Stimulated activated CD8-positive, alpha-beta memory T cell treated with anti-CD3 and anti-CD28 coated beads, Interleukin-15, amount 100 ng/mL, for 1 hour (primary cell): ENCODE results near the gene DHRS3.
"Not testable (repeated sequence)": the region's sequence is repeated elsewhere in the genome, so short reads cannot be mapped to it uniquely, and the experiment has no call there.

ENCODE experiments used
- DNase-seq: peaks from one replicate; pipeline ENCODE4 v3.0.0-alpha.2; 2020; ENCODE audit warnings: low read depth

Gene DHRS3

DNA sequence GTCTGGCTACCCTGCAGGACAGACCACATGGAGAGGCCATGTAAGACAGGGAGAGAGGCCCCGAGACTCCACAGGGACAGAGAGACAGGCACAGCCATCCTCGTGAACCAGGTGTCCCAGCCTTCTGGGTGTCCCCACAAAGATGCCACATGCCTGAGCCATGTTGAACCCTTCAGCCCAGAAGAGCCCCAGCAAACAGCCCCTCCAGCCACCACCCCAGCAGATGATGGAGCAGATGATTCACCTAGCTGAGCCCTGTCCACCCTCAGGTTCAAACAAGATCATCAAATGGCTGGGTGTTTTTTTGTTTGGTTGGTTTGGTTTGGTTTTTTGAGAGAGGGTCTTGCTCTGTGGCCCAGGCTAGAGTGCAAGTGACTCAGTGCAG is 78.7 kb downstream of the DHRS3 start:
- DNase-seq = no peak

DNA sequence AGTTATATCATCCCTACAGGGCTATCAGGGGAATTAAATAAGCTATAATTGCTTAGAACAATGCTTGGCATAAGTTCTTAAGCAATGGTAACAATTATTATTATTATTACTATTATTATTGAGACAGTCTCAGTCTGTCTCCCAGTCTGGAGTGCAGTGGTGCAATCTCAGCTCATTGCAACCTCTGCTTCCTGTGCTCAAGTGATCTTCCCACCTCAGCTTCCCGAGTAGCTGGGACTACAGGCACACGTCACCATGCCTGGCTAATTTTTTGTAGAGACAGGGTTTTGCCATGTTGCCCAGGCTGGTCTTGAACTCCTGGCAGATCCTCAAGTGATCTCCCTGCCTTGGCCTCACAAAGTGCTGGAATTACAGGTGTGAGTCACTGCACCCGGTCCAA is 79.5 kb downstream of the DHRS3 start:
- DNase-seq = not testable (repeated sequence)

DNA sequence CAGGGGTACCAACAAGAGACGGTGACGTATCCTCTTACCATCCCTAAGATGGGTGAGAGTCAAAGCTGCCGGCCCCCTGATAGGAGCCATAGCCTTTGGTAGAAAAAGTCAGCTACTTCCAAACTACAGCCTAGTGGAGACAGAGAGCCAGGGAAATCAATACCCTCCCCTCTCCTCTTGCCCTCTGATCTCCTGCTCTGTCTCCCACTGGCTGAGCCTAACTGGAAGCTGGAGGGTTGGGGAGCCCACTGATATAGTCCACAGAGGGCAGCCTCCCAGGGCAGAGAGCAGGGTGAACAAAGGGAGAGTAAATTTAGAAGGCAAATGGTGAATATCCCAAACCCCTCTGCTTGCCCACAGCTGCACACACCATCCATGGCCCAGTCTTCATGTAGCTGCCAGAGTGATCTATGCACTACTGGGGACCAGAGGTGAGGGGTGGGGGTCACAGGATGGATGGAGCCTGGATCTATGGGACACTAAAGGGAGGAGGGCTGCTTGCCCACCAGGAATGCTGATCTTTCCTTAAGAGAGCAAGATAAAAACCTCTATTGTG is 80.0 kb downstream of the DHRS3 start:
- DNase-seq = no peak

DNA sequence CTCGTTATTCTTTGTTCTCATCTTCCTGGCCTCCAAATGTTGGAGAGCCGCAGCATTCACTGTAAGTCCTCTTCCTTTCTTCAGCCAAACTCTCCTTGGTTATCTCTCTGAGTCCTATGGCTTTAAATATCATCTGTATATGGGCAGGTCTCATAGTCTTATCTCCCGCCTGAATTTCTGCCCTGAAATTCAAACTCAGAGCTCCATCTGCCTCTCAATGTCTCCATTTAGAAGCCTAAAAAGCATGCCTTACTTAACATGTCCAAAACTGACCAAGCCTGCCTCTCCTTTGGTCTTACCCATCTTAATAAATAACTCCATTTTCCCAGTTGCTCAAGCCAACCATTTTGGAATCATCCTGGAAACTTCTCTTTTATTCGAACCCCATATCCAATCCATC is 80.7 kb downstream of the DHRS3 start:
- DNase-seq = no peak

DNA sequence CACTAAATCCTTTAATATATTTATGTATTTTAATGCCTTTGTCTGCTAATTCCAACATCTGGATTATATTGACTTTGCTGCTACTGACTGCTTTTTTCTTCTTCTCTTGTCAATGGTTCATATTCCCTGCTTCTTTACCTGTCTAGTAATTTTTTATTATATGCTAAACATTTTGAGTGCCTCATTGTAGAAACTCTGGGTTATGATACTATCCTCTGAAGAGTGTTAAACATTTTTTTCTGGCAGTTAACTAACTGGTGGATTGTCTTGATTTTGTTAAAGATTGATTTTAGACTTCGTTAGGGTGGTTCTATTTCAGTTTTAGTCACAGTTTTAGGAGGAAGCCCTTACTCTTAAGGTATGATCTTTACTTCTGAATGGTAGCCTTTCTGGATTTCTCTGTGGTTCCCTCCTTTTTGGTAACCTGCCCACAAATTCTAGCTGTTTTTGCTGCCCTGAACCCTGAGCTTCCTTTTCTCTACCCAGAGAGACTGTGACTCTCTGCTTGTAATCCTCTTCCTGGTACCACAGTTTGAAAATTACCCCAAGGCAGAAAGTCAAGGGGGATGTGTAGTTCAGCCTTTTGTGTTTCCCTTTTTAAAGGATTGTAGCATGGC is 81.9 kb downstream of the DHRS3 start:
- DNase-seq = no peak

DNA sequence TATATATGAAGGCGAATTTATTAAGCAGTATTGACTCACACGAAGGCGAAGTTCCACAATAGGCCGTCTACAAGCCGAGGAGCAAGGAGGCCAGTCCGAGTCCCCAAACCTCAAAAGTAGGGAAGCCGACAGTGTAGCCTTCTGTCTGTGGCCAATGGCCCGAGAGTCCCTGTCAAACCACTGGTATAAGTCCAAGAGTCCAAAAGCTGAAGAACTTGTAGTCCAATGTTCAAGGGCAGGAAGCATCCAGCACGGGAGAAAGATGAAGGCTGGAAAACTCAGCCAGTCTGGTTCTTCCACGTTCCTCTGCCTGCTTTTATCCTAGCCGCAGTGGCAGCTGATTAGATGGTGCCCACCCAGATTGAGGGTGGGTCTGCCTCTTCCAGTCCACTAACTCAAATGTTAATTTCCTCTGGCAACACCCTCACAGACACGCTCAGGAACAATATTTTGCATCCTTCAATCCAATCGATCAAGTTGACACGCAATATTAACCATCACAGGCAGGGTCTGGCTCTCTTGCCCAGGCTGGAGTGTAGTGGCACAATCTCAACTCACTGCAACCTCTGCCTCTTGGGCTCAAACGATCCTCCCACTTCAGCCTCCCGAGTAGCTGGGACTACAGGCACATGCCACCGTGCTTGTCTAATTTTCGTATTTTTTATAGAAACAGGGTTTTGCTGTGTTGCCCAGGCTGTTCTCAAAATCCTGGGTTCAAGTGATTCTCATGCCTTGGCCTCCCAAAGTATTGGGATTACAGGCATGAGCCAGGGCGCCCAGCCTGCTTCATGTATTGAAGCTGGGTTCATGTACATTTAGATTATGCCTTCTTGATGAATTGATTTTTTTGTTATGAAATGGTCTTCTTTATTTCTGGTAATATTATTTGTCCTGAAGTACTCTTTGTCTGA is 85.3 kb downstream of the DHRS3 start:
- no peak for DNase-seq

DNA sequence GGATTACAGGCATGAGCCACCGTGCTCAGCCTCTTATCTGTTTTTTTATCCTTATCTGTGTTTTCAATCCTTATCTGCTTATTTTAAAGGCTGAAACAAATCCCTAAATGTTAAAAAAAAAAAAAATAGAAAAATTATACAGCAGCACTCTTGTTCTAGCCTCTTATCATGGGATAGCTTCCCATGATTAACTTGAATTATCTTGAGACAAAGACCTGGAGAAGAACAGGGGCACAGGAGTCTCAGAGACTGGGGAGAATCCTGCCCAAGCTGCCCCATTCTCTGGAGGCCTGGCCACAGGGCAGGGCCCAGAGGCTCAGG is 86.9 kb downstream of the DHRS3 start:
- DNase-seq = no peak

DNA sequence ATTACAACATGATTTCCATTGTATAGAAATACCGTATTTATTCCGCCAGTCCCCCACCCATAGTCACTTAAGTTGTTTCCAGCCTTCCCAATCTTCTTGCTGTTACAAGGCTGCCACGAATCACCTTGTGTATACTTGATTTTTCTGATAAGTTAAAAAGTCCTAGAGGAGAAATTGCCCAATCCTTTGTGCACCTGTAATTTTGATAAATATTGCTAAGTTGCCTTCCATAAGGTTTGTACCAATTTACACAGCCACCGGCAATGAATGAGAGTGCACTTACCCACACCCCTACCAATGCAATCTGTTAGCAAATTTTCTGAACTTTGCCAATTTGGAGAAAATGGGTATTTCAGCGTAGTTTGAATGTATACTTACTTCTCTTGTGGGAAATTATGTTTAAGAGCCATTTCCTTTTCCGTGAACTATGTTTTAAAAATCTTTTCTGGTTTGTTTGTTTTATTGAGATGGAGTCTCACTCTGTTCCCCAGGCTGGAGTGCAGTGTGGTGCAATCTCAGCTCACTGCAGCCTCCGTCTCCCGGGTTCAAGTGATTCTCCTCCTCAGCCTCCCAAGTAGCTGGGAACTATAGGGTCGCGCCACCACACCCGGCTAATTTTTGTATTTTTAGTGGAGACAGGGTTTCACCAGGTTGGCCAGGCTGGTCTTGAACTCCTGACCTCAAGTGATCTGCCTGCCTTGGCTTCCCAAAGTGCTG is 87.4 kb downstream of the DHRS3 start:
- no peak for DNase-seq

DNA sequence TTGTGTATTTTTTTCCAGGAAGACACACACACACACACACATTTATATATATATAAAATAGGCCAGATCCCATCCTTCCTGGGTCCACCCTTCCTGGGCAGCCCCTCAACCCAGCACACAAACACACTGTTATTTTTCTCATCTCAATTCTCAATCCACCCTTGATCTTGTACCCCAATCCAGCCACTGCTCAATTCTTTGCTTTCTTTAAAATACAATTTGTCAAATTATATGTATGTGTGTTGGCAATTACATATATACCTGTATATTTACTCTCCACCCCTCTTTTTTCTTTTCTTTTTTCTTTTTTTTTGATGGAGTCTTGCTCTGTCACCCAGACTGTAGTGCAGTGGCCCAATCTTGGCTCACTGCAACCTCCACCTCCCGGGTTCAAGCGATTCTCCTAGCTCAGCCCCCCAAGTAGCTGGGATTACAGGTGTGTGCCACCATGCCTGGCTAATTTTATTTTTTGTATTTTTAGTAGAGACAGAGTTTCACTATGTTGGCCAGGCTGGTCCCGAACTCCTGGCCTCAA is 88.3 kb downstream of the DHRS3 start:
- no peak for DNase-seq

DNA sequence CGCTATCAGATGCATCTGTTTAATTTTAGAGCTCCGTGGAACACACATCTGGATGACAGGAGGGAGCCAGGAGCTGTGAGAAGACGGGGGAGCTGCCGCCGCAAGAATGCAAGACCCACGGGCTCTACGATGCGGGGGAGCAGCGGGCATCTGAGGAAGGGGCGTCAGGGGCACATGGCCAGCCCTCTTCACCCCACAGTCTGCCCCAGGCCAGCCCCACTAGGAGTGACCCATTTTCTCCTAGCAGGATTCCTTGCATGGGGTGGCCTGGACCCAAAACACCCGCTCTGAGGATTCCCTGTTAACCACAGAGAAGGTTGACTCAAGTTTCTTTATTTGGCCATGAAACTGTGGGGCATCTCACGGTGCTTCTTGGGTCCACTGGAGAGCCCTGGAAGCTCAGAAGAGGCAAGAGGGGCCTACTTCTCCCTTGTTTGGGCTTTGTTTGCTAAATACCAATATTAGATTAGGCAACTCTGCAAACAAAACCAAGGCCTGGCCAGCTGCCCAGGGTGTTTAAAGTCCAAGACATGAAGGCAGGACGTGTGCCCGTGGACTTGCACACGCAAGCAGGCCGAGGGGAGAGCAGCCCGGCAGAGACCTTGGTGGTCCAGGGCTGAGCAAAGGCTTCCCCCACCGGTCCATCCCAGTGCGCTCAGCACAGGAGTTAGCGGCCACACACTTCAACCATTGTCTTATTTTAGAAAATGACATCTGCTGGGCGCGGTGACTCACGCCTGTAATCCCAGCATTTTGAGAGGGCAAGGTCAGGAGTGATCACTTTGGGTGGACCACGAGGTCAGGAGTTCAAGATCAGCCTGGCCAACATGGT is 89.8 kb downstream of the DHRS3 start:
- no peak for DNase-seq

DNA sequence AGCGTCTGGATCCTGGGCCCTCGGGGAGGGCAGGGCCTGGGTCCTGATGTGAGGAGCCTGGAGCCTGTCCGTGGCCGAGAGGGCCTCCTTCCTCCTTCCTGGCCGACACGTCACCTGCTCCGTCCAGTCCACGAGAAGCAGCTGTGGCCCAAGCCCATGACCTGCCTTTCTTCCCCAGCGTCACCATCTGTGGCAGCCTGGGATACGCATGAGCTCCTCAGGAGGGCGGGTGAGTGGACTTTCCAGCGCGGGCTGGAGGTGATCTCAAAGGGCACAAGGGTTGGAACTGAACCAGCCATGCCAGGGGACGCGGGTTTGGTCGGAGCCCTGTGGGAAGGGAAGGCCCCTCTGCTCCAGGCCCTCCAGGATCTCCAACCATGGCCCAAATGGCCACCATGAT is 90.4 kb downstream of the DHRS3 start:
- no peak for DNase-seq

DNA sequence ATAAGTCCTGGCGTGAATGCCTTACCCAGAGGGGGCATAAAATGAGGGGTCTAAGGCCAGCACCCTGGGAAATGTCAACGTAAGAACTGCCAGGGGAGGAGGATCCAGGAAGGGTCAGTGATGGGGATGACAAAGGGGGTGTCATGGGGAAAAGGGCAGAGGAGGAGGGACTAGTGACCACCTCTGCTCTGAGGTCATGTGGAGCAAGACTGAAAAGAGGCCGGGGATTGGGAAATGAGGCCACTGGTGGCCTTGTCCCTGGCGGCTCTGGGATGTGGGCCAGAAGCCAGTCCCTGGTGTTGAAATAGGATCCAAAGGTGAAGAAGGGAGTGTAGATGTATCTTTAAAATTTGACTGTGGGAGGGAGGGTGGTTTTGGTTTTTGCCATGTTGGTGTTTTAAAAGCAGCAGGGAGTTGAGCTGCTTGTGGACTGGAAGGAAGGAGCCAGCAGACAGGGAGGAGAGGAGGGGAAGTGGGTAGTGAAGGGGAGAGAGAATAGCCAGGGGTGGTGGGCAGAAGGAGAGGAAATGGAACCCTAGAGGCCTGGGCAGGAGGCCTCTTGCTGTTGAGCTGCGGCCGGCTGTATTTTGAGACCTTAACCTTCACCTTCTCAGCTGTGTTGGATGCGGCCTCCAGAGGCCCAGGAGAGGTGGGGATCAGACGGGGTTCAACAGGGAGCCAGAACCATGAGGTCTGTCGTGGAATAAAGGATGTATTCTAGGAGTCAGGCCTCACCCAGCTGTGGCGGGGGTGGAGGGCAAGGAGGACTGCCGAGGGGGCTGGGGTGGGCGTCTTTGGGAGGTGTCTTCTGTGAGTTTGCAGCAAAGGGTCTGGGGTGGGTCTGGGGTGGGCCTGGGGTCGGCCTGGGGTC is 92.5 kb downstream of the DHRS3 start:
- no peak for DNase-seq

DNA sequence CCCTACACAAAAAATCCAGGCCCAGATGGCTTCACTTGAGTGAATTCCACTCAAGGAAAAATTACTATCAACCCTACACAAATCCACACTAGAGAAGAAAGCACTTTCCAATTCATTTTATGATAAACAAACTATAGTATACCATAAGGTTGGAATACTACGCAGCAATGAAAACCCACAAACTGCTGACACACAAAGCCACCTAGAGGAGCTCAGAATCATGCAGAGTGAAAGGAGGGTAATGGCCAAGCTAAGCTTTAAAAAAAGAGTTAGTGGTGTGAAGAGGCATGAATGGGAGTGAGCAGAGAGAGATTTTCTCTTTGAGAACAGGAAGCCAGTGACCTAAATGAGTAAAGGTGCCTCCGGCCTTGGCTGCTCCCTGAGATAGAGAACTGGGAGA is 93.7 kb downstream of the DHRS3 start:
- no peak for DNase-seq

DNA sequence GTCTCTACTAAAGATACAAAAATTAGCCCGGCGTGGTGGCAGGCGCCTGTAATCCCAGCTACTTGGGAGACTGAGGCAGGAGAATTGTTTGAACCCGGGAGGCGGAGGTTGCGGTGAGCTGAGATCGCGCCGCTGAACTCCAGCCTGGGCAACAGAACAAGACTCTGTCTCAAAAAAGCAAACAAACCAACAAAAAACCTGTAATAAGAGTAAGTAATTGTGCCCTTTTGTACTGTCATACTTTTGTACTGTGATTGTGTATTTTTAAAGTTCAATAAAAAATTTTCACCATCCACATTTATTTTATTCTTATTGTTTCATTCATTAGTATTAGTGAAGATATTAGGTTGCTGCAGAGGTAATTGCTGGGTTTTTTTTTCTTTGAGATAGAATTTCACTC is 95.2 kb downstream of the DHRS3 start:
- DNase-seq = not testable (repeated sequence)

DNA sequence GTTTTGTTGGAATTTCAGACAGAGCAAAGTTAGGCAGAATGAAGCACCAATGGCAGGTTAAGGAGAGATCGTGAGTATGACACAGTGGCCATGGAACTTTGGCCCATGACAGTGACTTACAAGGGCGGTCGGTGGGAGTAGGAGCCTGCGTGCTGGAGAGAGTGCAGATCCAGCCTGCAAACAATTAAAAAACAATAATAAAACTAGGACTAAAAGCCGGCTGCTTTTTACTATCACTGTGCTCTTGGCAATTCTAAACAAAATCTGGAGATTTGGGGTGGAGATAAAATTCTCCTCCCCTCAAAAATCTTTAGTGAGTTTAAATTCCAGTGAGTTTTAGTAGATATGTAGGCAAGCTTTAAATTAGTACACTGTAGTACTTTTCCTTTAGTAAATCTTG is 96.9 kb downstream of the DHRS3 start:
- no peak for DNase-seq

DNA sequence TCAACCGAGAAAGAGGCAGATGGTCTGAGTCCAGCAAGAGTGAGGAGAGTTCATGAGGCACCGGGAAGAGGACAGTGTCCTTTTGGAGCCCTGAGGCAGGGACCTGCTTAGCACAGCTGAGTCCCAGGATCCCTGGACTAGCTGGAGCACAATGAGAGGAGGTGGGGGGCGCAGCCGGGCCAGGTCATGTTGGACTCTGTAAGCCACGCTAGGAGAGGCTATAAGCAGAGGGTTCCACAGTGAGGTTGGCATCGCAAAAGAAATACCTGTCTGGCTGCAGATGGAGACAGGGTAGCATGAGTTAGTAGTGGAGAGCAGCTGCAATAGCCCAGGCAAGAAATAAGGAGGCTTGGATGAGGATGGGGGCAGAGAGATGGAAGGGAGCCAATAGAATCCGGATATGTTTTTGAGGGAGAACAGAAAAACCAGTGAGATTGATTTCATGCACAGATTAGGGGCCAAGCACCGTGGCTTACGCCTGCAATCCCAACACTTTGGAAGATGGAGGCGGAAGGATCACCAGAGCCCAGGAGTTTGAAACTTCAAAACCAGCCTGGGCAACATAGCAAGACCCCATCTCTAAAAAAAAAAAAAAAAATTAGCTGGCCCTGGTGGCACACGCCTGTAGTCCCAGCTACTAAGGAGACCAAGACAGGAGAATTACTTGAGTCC is 98.2 kb downstream of the DHRS3 start:
- DNase-seq = no peak

DNA sequence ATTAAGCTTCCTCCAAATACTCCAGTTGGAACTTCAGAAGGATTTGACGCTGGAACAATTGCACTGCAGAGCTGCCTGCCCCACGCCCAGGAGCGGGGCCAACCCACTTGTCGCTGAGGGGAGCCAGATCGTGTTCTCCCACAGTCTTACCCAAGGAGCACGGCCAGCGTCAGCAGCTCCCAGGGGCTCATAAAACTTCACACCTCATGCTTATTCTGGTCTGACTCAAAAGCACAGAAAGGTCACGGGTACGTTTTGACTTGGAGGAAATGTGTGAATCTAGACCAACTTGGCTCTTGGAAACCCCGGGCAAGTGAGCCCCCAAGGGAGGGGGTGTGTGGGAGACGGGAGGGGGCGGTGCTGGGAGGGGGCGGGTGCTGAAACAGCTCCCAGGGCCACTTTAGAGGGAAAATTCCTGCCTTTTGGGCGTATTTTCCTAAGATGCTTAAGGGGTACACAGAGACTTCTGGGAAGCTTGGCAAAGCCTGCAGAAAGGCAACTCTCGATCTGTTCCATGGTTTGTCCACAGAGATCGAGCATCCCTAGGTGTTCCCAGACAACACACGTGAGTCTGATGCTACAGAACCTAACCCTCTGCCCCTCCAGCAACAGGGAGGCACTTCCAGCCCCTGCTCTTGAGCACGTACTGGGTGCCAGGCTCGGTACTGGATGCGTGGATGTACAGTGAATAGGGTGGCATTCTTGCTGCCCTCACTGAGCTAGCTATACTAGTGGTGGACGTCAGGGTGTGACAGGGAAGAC is 98.9 kb downstream of the DHRS3 start:
- no peak for DNase-seq
